ENCODE measurements around the gene FGF18.

FGF18 gene

GRCh38 chr5:171441246-171441791 is 21.9 kb downstream of the FGF18 start:
- no peak for DNase-seq (ENCODE audit: low spot score)
- in situ Hi-C loops (cut with MboI; ENCODE audit: low sequenced_read_pairs, unreplicated experiment): no loop called here
- TF ChIP-seq CTCF (IDR thresholded peaks at IDR 0.05; ENCODE audit: borderline replicate concordance, control extremely low read depth, extremely low read depth, insufficient read depth, missing control alignments): no peak

DNA sequence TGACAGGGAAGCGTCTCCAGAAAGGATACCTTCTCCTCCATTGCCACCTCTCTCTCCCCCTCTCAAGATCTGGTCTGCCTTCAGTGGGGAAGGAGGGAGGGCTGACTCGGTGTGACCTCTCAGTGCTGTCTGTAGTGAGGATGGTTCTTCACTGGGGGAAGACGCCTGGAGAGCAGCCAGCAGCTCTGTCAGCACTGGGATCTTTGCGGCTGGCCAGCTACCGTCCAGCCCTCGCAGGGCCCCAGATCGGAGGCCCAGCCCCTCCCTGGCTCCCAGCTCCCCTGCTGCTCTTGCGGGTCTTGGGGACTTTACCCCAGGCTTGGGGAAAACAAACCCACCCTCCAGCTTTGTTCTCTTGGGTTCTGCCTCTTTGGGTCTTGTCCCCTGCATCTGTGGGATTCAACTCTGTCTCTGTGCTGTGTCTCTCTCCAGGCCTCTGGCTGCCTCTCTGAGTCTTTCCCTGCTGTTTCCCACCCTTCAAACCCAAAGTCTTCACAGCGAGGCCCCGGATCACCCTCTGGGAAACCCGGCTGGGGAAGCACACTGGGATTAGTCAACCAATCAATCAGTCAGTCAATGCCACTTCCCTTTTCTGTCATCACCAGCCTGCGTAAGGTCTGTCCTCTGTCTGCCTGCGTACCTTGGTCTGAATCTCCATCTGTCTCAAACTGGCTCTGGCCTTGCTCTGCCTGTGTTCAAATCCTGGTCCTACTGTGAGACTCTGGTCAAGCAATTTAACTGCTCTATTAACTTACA is 23.0 kb downstream of the FGF18 start:
- no peak for DNase-seq (ENCODE audit: low spot score)
- in situ Hi-C loops (cut with MboI; ENCODE audit: low sequenced_read_pairs, unreplicated experiment): no loop called here
- no peak for TF ChIP-seq CTCF (IDR thresholded peaks at IDR 0.05; ENCODE audit: borderline replicate concordance, control extremely low read depth, extremely low read depth, insufficient read depth, missing control alignments)

GRCh38 chr5:171444582-171444981 is 25.1 kb downstream of the FGF18 start:
- DNase-seq (ENCODE audit: low spot score): no peak
- TF ChIP-seq CTCF (IDR thresholded peaks at IDR 0.05; ENCODE audit: borderline replicate concordance, control extremely low read depth, extremely low read depth, insufficient read depth, missing control alignments): no peak
- in situ Hi-C loops (cut with MboI; ENCODE audit: low sequenced_read_pairs, unreplicated experiment): no loop called here

DNA sequence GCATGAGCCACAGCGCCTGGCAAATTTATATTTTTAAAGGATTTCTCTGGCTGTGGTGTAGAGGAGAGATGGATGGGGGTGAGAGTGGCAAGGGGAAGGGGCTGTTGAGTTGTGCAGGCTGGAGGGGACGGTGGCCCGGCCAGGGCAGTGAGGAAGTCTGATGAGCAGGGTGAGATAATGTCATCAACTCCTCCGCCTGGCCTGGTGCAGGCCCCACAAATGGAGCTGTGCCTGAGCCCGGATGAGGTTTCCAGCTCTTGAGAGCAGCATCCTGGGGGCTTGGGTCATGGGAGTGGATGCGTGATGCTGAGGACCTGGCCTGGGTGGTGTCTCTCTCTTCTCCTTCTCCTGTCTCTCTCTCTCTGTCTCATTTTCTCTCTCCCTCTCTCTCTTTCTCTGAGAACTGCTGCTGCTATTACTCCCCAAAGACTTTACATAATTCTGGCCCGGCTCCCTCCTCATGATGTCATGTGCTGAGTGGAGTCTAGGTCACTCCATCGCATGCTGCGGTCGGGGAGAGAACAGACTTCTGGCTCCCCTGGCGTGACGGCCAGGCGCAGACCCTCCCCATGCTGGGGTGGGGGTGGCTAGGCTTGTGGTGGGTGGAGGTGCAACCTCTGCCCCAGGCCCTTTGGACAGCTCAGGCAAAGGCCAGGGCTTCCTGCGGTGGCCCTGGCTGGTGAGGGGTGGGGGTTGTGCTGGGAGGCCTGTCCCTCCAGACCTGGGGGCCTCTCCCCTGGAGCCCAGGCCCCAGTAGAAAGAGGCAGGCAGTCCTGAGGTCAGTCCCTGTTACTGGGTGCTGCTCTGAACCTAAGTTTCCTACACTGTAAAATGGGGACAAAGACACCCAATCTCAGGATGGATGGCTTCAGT is 26.4 kb downstream of the FGF18 start:
- TF ChIP-seq CTCF (IDR thresholded peaks at IDR 0.05; ENCODE audit: borderline replicate concordance, control extremely low read depth, extremely low read depth, insufficient read depth, missing control alignments): no peak
- no peak for DNase-seq (ENCODE audit: low spot score)
- in situ Hi-C loops (cut with MboI; ENCODE audit: low sequenced_read_pairs, unreplicated experiment): no loop called here

DNA sequence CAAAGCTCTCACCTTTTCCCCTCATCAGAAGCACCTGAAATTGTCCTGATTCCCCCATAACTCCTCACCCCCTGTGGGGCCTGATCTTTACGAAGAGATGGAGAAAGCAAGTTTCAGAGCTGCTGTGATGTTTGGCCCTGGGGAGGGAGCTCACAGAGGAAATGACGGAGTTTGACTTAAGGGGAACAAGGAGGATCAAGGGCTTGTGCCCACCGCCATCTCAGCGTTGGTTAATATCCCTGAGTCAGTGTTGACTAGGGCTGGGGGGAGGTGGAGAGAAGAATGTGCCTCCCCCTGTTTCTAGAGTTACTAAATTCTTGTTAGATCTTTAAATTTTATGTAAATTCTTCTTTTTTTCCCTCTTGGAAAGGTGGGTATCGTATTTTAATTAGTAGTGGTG is 27.8 kb downstream of the FGF18 start:
- DNase-seq (ENCODE audit: low spot score): no peak
- in situ Hi-C loops (cut with MboI; ENCODE audit: low sequenced_read_pairs, unreplicated experiment): no loop called here
- TF ChIP-seq CTCF (IDR thresholded peaks at IDR 0.05; ENCODE audit: borderline replicate concordance, control extremely low read depth, extremely low read depth, insufficient read depth, missing control alignments): no peak

DNA sequence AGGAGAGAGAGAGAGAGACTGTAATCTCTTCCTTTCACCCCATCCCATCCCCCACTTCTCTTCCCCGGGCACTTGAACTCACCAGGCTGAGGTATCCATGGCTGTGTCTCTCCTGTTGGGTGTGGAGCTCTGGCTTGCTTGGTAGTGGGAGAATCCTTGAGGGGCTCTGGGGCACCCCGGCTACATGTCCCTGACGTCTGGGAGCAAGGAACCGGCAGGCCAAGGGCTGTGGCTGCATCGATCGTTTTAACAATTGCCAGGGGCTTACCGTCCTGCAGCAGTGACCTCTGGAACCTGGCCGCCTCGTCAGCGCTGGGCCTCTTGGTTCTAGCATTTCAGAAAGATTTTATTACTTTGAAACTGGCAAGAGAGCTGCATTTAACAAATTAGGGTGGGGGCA is 30.0 kb downstream of the FGF18 start:
- TF ChIP-seq CTCF (IDR thresholded peaks at IDR 0.05; ENCODE audit: borderline replicate concordance, control extremely low read depth, extremely low read depth, insufficient read depth, missing control alignments): no peak
- no peak for DNase-seq (ENCODE audit: low spot score)
- in situ Hi-C loops (cut with MboI; ENCODE audit: low sequenced_read_pairs, unreplicated experiment): no loop called here
